GM21360 (cell line): ENCODE measurements around the gene DNLZ.
"Not testable (repeated sequence)": the region's sequence is repeated elsewhere in the genome, so short reads cannot be mapped to it uniquely, and the experiment has no call there.

ENCODE experiments used
- ATAC-seq: cut with Tn5 transposase; IDR thresholded peaks from one replicate; pipeline ENCODE4 v1.9.1; 2021; ENCODE audit warnings: mild to moderate bottlenecking, moderate library complexity; ENCODE audit not compliant: unreplicated experiment

DNLZ gene

DNA sequence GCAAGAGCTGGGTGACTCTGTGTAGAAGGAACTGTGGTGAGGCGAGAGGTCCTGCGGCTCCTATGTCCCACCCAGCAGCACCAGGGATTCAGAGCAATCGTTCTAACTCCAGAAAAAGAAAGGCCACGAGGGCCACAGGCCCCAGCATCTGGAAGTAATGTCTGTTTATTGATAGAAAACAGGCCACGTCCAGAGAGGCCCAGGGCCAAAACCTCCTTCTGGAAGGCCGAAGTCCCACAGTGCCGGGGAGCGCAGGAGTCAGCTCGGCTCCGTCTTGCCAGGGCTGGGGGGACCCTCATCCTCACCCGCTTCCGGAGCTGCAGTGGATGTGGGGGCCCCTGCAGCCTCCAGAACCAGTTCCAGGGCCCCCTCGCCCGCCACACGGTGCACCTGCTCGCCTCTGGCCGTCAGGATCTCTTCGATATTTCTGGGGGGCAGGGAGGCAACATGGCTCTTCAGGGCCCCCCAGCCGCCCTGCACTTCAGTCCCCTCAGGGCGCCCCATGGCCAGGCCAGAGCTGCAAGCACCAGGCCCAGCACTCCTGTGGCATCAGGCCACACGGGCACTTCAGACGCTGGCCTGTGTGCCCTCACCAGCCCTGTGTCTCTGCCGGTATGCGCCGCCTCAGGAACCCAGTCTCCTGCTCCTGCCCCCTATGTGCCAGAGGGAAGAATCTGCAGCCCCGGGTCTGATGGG lies 1.6 kb downstream of the DNLZ start:
- ATAC-seq, result no peak

DNA sequence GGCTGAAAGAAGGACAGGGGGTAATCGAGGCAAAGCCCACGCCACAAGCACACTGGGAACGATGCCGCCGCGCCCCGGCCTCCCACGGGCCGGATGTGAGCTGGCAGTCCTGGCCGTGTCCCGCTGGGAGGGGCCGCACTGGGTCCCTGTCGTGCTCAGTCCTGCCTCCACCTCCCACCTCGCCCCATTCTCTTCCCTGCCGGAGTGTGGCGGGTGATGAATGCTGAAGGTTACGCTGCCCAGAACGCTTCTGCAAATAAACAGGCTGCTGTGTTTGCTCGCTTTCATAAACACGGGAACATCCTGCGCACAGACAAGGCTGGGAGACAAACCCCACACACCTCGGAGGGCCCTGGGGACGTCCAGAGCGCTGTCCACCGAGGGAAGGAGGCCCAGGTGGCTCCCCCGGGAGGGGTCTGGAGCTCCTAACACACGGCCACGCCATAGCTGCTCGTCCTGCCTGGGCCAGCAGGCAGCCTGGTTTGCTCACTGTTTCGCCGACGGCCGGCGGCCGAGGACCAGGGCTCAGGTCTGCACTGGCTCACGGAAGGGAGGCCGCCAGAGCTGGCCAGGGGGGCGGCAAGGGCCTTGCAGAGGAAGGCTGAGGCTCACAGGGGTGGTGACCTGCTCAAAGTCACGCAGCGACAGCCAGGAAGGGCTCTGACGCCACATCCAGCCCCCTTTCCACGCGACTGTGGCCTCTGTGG lies 2.3 kb downstream of the DNLZ start:
- ATAC-seq, result no peak

- ATAC-seq, result no peak
These were observed 3.5 kb downstream of the DNLZ start for GRCh38 chr9:136359774-136360718.

DNA sequence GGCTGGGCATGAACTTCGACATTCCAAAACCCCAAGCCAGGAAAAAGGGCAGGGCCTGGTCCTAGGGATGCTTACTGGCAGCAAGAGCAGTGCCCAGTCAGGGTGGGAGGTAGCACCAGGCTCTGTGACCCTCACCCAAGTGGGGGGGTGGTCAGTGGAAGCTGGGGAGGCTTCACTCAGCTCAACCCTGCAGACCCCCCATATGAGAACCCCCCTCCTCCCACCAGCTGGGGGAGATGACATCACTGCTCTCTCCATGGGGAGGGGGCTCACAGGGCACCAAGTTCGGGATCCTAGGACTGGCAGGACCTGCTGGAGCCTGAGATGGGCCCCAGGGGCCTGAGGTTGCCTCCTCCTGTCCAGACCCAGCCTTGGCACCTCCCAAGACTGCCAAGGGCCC lies 4.7 kb downstream of the DNLZ start:
- no peak for ATAC-seq

GRCh38 chr9:136358016-136358415 lies 5.5 kb downstream of the DNLZ start:
- ATAC-seq, result no peak

- ATAC-seq, result no peak
These were observed 6.3 kb downstream of the DNLZ start for GRCh38 chr9:136357202-136357725.

DNA sequence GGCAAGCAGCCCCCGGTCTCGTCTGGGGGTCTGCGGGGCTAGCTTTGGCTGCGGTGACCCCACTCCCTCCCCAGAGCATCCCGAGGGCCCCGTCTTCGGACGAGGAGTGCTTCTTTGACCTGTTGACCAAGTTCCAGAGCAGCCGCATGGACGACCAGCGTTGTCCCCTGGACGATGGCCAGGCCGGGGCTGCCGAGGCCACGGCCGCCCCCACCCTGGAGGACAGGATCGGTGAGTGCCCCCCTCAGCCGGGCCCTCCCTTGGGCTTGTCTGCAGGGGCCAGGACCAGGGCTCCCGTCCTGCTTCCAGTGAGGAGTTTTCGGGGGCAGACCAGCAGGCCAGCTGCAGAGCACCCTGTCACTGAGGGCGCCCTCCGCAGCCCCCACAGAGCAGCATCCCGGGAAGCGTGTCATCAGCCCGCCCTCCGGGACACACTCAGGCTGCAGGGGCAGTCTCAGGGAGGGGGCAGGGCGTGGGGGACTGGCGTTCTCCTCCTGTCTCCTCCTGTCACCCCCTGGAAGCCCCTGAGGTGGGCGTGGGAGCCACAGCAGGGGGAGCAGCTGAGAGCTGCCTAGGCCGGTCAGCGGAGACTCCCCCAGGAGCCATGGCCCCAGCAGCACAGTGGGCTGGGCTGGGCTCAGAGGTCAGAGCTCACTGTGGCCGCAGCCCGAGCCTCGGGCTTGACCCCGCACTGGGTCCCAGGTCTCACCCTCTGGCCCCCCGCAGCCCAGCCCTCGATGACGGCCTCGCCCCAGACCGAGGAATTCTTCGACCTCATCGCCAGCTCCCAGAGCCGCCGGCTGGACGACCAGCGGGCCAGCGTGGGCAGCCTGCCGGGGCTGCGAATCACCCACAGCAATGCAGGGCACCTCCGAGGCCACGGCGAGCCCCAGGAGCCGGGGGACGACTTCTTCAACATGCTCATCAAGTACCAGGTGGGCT lies 7.7 kb downstream of the DNLZ start:
- ATAC-seq, result no peak

GRCh38 chr9:136354592-136355085 lies 8.9 kb downstream of the DNLZ start:
- no peak for ATAC-seq

DNA sequence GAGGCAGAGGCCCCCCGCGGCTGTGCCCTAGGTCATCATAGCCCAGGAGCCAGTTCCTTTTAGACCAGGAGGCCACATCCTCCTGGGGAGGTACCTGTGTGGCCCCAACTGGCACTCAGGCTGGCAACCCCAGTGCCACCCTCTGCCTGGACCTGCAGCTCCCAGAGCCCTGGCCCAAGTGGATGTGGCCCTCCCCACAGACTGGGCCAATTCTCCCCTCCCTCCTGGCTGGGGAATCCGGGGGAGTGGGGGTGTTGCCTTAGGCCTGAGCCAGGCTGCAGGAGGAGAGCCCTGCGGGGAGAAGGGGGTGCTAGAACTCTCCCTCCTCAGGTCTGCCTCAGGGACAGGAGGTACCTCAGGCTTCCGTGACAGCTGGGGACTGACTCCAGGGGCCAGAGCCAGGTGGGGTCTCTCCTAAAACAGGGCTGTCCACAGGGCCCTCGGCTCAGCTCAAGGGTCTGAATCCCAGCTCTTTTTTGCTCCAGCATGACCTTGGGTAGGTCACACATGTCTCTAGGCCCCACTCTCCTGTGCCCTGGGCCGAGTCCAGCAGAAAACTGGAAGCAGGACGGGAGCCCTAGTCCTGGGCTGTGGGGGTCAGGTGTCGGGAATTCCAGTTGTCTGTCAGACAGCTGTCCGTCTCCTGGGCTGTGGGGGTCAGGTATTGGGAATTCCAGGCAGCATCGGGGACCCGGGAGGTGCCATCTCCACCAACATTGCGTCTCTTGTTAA lies 9.6 kb downstream of the DNLZ start:
- ATAC-seq, result no peak

DNA sequence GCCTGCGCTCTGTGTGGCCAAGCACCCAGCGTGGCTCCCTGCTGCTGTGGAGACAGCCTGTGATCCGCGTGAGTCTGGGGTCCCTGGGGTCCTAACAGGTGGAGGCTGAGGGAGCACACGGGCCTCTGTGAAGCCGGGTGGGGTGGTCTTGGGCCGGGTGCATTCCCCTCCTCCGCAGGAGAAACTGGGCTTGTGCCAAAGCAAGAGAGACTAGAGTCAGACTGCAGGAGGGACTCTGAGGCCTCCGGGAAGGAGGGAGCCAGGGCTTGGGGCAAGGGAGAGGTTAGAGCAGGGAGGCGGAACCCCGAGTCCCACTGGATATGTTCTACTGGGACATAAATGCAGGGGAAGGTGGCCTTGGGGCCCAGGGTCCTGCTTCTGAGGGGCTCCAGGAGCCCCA lies 10.5 kb downstream of the DNLZ start:
- ATAC-seq, result no peak

GRCh38 chr9:136352682-136353081 lies 10.9 kb downstream of the DNLZ start:
- ATAC-seq, result no peak

- ATAC-seq, result not testable (repeated sequence)
These were observed 11.7 kb downstream of the DNLZ start for GRCh38 chr9:136351868-136352267.

GRCh38 chr9:136351252-136351800 lies 12.2 kb downstream of the DNLZ start:
- ATAC-seq, result no peak

DNA sequence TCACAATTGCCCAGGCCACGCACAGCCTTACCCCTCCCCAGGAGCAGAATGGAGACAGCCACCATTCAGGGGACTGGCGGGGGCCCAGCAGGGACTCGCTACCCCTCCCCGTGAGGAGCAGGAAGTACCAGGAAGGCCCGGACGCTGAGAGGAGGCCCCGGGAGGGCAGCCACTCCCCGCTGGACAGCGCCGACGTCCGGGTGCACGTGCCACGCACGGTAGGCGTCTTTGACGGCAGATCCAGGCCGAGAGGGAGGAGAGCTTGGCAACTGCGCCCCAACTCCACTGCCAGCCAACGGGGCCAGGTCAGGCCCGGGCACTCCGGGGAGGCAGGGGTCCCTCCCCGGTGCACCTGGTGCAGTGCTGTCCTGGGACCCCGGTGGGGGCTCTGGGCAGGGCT lies 14.0 kb downstream of the DNLZ start:
- ATAC-seq, result no peak

GRCh38 chr9:136348691-136349090 lies 14.9 kb downstream of the DNLZ start:
- no peak for ATAC-seq

DNA sequence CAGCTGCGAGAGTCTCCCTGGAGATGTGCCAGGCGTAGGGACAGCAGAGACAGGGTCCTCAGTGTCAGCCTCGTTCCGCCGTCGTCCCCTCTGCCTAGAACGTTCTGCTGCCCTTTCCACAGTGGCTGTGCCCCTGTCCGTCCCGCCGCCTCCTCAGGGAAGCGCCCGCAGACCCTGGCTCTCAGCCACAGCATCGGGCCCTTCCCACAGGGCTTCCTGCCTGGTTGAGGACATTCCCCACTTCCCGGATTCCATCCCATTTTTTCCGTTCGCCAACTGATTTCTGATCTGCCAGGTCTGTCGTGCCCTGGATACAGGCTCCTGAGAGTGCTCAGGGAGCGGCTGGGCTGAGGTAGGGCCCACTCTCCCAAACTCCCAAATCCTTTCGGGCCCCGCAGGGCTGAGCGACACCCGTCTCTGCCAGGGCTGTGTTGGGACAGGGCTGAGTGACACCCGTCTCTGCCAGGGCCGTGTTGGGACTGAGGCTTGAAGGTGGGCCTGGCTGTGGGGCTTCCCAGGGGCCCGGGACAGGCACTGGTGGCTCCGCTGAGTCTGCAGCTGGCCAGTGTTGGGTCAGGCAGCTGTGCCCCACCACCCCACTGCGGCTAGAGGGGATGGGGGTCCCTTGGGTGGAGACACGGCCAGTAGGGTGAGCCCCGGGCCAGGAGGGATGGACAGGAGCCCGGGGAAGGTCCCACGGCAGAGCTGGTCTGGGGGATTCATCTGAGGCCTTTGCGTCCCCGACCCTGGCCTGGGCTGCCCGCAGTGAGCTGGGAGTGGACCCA lies 15.9 kb downstream of the DNLZ start:
- ATAC-seq, result no peak

- no peak for ATAC-seq
These were observed 16.5 kb downstream of the DNLZ start for GRCh38 chr9:136346927-136347465.

GRCh38 chr9:136346157-136346481 lies 17.4 kb downstream of the DNLZ start:
- ATAC-seq, result no peak
